Smooth muscle cell (in vitro differentiated cells): Measurements from ENCODE around the gene MGLL. TPM values are rescaled to one million over a fixed set of nuclear protein-coding genes. Genes with fewer than 3 reads are reported as not detected.

Source experiments
- DNase-seq: peaks from one replicate; lab custom pipeline; 2025; ENCODE audit not compliant: unreplicated experiment; lab: John Stamatoyannopoulos, UW
- H2AFZ ChIP-seq: fragments of 200-600 bp; sonication (generic); 2 replicates; pipeline ENCODE4 v1.6.0; 2016; ENCODE audit warnings: antibody characterized with exemption, low read depth, mild to moderate bottlenecking
- H3F3A ChIP-seq: fragments of 200-600 bp; sonication (generic); 2 replicates; pipeline ENCODE4 v1.6.0; 2017; ENCODE audit warnings: antibody characterized with exemption, low read depth
- H3K27ac ChIP-seq: fragments of 200-600 bp; sonication (generic); 2 replicates; pipeline ENCODE4 v1.5.1; 2016; ENCODE audit warnings: low read depth, mild to moderate bottlenecking
- H3K27me3 ChIP-seq: fragments of 200-600 bp; sonication (generic); 2 replicates; pipeline ENCODE4 v1.6.1; 2016; ENCODE audit warnings: low read depth, mild to moderate bottlenecking
- H3K36me3 ChIP-seq: fragments of 200-600 bp; sonication (generic); 2 replicates; pipeline ENCODE4 v1.5.1; 2016; ENCODE audit warnings: low read depth
- H3K4me1 ChIP-seq: fragments of 200-600 bp; sonication (generic); 2 replicates; pipeline ENCODE4 v1.5.1; 2016; ENCODE audit warnings: low read depth
- H3K4me2 ChIP-seq: fragments of 200-600 bp; sonication (generic); 2 replicates; pipeline ENCODE4 v1.6.0; 2016; ENCODE audit warnings: mild to moderate bottlenecking
- H3K4me3 ChIP-seq: fragments of 200-600 bp; sonication (generic); 2 replicates; pipeline ENCODE4 v1.5.1; 2016; ENCODE audit warnings: mild to moderate bottlenecking
- H3K79me2 ChIP-seq: fragments of 200-600 bp; sonication (generic); 2 replicates; pipeline ENCODE4 v1.6.0; 2016; ENCODE audit warnings: low read depth, mild to moderate bottlenecking
- H3K9ac ChIP-seq: fragments of 200-600 bp; sonication (generic); 2 replicates; pipeline ENCODE4 v1.6.0; 2016; ENCODE audit warnings: low read depth
- H3K9me3 ChIP-seq: fragments of 200-600 bp; sonication (generic); replicated peaks from 2 replicates; pipeline ENCODE4 v1.5.1; 2016; ENCODE audit warnings: low read depth
- H4K20me1 ChIP-seq: fragments of 200-600 bp; sonication (generic); 2 replicates; pipeline ENCODE4 v1.6.0; 2016; ENCODE audit warnings: low read depth
- CTCF ChIP-seq: fragments of 200-600 bp; sonication (generic); IDR thresholded peaks from 2 replicates; pipeline ENCODE4 v1.5.1; 2017; ENCODE audit warnings: borderline replicate concordance, mild to moderate bottlenecking, antibody characterized with exemption; ENCODE audit not compliant: insufficient read depth, poor library complexity, severe bottlenecking
- WGBS: methylation state at CpG from one replicate; pipeline ENCODE4 v1.1.7; 2016; ENCODE audit warnings: low lambda C conversion rate; 5-methylcytosine and 5-hydroxymethylcytosine counted together
- polyA plus RNA-seq: library from polyadenylated mRNA; unstranded; fragments of >200 nt; fragmentation: Nextera tagmentation; extraction: Ambion mirVana; gene quantifications from 2 replicates; pipeline ENCODE4 v1.2.1, GENCODE V29; 2016
- total RNA-seq: library from RNA; depleted of rRNA; stranded (reverse); fragments of >200 nt; gene quantifications from 2 replicates; pipeline ENCODE4 v1.2.3, GENCODE V29; 2014

MGLL gene
- total and polyA plus RNA-seq, 2 experiments from 2014 or later: 13.6 to 22.5 TPM

- no peaks in the 10 kb centered on the region for H3K27me3 ChIP-seq
- no peaks in the 10 kb centered on the region for H3K9me3 ChIP-seq
- DNase-seq: no peak
- no peaks in the 10 kb centered on the region for H4K20me1 ChIP-seq
- no peaks in the 10 kb centered on the region for H3K79me2 ChIP-seq
- H3K4me3 ChIP-seq: no peak overlapping the region
- no peaks in the 10 kb centered on the region for H3K36me3 ChIP-seq
- H3F3A ChIP-seq: peaks cover 3% of the 10 kb centered on the region
- H3K27ac ChIP-seq: no peak overlapping the region
- no peak for TF ChIP-seq CTCF
- H3K4me2 ChIP-seq: no peak overlapping the region
- H2AFZ ChIP-seq: no peak overlapping the region
- H3K9ac ChIP-seq: no peak overlapping the region
- peaks cover 6% of the 10 kb centered on the region for H3K4me1 ChIP-seq
- 93% methylated on average over 9 of the region's 9 CpGs for WGBS
Observed at GRCh38 chr3:127699416-127700300, 122.7 kb downstream of the MGLL start.

- no peaks in the 10 kb centered on the region for H3K9me3 ChIP-seq
- no peak for DNase-seq
- H2AFZ ChIP-seq: no peak overlapping the region
- H3K4me2 ChIP-seq: no peak overlapping the region
- WGBS: 78% methylated on average over 6 of the region's 6 CpGs
- peaks cover 3% of the 10 kb centered on the region for H3F3A ChIP-seq
- no peaks in the 10 kb centered on the region for H4K20me1 ChIP-seq
- no peaks in the 10 kb centered on the region for H3K27me3 ChIP-seq
- peak overlapping the region; percentile 60 for H3K27ac ChIP-seq
- H3K4me3 ChIP-seq: no peak overlapping the region
- no peaks in the 10 kb centered on the region for H3K36me3 ChIP-seq
- no peaks in the 10 kb centered on the region for H3K79me2 ChIP-seq
- H3K4me1 ChIP-seq: peaks cover 6% of the 10 kb centered on the region
- H3K9ac ChIP-seq: no peak overlapping the region
- no peak for TF ChIP-seq CTCF
Observed at GRCh38 chr3:127698691-127699415, 123.5 kb downstream of the MGLL start.

GRCh38 chr3:127698286-127698685 lies 124.0 kb downstream of the MGLL start:
- Histone ChIP-seq H2AFZ (no peak overlapping the region), H3K9ac (no peak overlapping the region), H3K27ac (peak overlapping the region; percentile 60)

More at GRCh38 chr3:127698286-127698685, 124.0 kb downstream of the MGLL start:
- Histone ChIP-seq H3K4me3 (no peak overlapping the region), H3F3A (peaks cover 3% of the 10 kb centered on the region), H3K27me3 (no peaks in the 10 kb centered on the region), H4K20me1 (no peaks in the 10 kb centered on the region), H3K4me1 (peaks cover 6% of the 10 kb centered on the region), H3K4me2 (no peak overlapping the region), H3K79me2 (no peaks in the 10 kb centered on the region), H3K9me3 (no peaks in the 10 kb centered on the region), H3K36me3 (no peaks in the 10 kb centered on the region)
- no peak for DNase-seq
- 61% methylated on average over 3 of the region's 3 CpGs for whole genome bisulfite sequencing
- TF ChIP-seq CTCF: no peak
